SJCRH30 (cell line): ENCODE measurements around the gene LDHD. TPM values are rescaled to one million over a fixed set of nuclear protein-coding genes. Genes with fewer than 3 reads are reported as not detected.
A peak's percentile ranks its signal among the peaks of the same experiment; 100 is the strongest.
"Not testable (repeated sequence)": the region's sequence is repeated elsewhere in the genome, so short reads cannot be mapped to it uniquely, and the experiment has no call there.

ENCODE experiments used
- DNase-seq, 2 experiments: peaks; one replicate each; pipeline ENCODE4 v3.0.0-alpha.2; 2015 to 2020
- H3K27ac ChIP-seq: fragments of 250-450 bp; sonication (Bioruptor Pico); 2 replicates; pipeline ENCODE4 v1.5.1; 2020; ENCODE audit warnings: mild to moderate bottlenecking, moderate library complexity
- H3K27me3 ChIP-seq: fragments of 250-450 bp; sonication (Bioruptor Pico); 2 replicates; pipeline ENCODE4 v1.5.1; 2020; ENCODE audit warnings: mild to moderate bottlenecking, moderate library complexity
- H3K36me3 ChIP-seq: fragments of 250-450 bp; sonication (Bioruptor Pico); 2 replicates; pipeline ENCODE4 v1.5.1; 2020; ENCODE audit warnings: mild to moderate bottlenecking, moderate library complexity
- H3K4me1 ChIP-seq: fragments of 250-450 bp; sonication (Bioruptor Pico); 2 replicates; pipeline ENCODE4 v1.5.1; 2020; ENCODE audit warnings: mild to moderate bottlenecking, moderate library complexity
- H3K4me3 ChIP-seq: fragments of 250-450 bp; sonication (Bioruptor Pico); 2 replicates; pipeline ENCODE4 v1.5.1; 2020; ENCODE audit warnings: mild to moderate bottlenecking, moderate library complexity
- H3K9me3 ChIP-seq: fragments of 250-450 bp; sonication (Bioruptor Pico); replicated peaks from 2 replicates; pipeline ENCODE4 v1.5.1; 2020; ENCODE audit warnings: mild to moderate bottlenecking, moderate library complexity
- total RNA-seq: library from RNA; depleted of rRNA; stranded (reverse); fragments of >200 nt; shearing (Covaris generic); gene quantifications from 2 replicates; pipeline ENCODE4 v1.2.3, GENCODE V29; 2014; rRNA removed

Gene LDHD
- 0.08 TPM in 1 of 2 replicates, not detected in the other for total RNA-seq

- Histone ChIP-seq H3K27me3 (no peaks in the 10 kb centered on the region), H3K9me3 (no peaks in the 10 kb centered on the region), H3K4me3 (no peak within 1 kb of the TSS), H3K36me3 (no peaks in the 10 kb centered on the region), H3K27ac (no peak within 1 kb of the TSS), H3K4me1 (no peaks in the 10 kb centered on the region)
- DNase-seq: peak; percentile 31 to 50
Measured at GRCh38 chr16:75116081-75116910, at the start of gene LDHD. TSS of gene LDHD (minus strand) at chr16:75116780. CDS start at chr16:75116720, 60 bp downstream.

GRCh38 chr16:75160386-75160785 is 43.8 kb upstream of the LDHD start:
- peaks cover 6% of the 10 kb centered on the region for H3K36me3 ChIP-seq
- no peak overlapping the region for H3K27ac ChIP-seq
- H3K27me3 ChIP-seq: no peaks in the 10 kb centered on the region
- H3K9me3 ChIP-seq: no peaks in the 10 kb centered on the region
- DNase-seq: no peak
- H3K4me1 ChIP-seq: no peaks in the 10 kb centered on the region
- H3K4me3 ChIP-seq: no peak overlapping the region

- no peak for DNase-seq
- Histone ChIP-seq H3K4me1 (no peaks in the 10 kb centered on the region), H3K9me3 (no peaks in the 10 kb centered on the region), H3K4me3 (no peak overlapping the region), H3K27me3 (no peaks in the 10 kb centered on the region), H3K36me3 (peaks cover 5% of the 10 kb centered on the region; the same call in 1 of the 2 replicates), H3K27ac (no peak overlapping the region)
Measured at GRCh38 chr16:75152635-75153034, 36.1 kb upstream of the LDHD start.

- no peak overlapping the region for H3K4me3 ChIP-seq
- no peak overlapping the region for H3K27ac ChIP-seq
- peaks cover 5% of the 10 kb centered on the region; the same call in 1 of the 2 replicates for H3K36me3 ChIP-seq
- no peaks in the 10 kb centered on the region for H3K4me1 ChIP-seq
- no peaks in the 10 kb centered on the region for H3K9me3 ChIP-seq
- H3K27me3 ChIP-seq: no peaks in the 10 kb centered on the region
- no peak for DNase-seq
Measured at GRCh38 chr16:75151798-75152197, 35.2 kb upstream of the LDHD start.

- Histone ChIP-seq H3K27me3 (no peaks in the 10 kb centered on the region), H3K36me3 (no peaks in the 10 kb centered on the region), H3K4me3 (peak within 1 kb of the TSS; percentile 98), H3K4me1 (no peaks in the 10 kb centered on the region), H3K9me3 (no peaks in the 10 kb centered on the region), H3K27ac (peak within 1 kb of the TSS; percentile 81)
- DNase-seq: peak; percentile 91 to 94
Measured at GRCh38 chr16:75148311-75149195, 32.0 kb upstream of the LDHD start, which contains the start of gene ZFP1. TSS of gene ZFP1 (plus strand) at chr16:75148524. CDS start at chr16:75152952, 4,428 bp downstream.

GRCh38 chr16:75147968-75148310 is 31.4 kb upstream of the LDHD start:
- Histone ChIP-seq H3K4me3 (peak overlapping the region; percentile 98), H3K36me3 (no peaks in the 10 kb centered on the region), H3K9me3 (no peaks in the 10 kb centered on the region), H3K4me1 (no peaks in the 10 kb centered on the region), H3K27ac (no peak overlapping the region), H3K27me3 (no peaks in the 10 kb centered on the region)
- no peak for DNase-seq

GRCh38 chr16:75143941-75144340 is 27.4 kb upstream of the LDHD start:
- Histone ChIP-seq H3K4me1 (no peaks in the 10 kb centered on the region), H3K9me3 (no peaks in the 10 kb centered on the region), H3K27ac (no peak overlapping the region), H3K27me3 (no peaks in the 10 kb centered on the region), H3K4me3 (no peak overlapping the region), H3K36me3 (no peaks in the 10 kb centered on the region)
- no peak for DNase-seq

- Histone ChIP-seq H3K27ac (no peak overlapping the region), H3K4me1 (no peaks in the 10 kb centered on the region), H3K4me3 (no peak overlapping the region), H3K36me3 (no peaks in the 10 kb centered on the region), H3K9me3 (no peaks in the 10 kb centered on the region), H3K27me3 (no peaks in the 10 kb centered on the region)
- DNase-seq: no peak
Measured at GRCh38 chr16:75139498-75139897, 22.9 kb upstream of the LDHD start.

GRCh38 chr16:75138636-75139035 is 22.1 kb upstream of the LDHD start:
- Histone ChIP-seq H3K27ac (no peak overlapping the region), H3K36me3 (no peaks in the 10 kb centered on the region), H3K27me3 (no peaks in the 10 kb centered on the region), H3K4me3 (no peak overlapping the region), H3K4me1 (no peaks in the 10 kb centered on the region), H3K9me3 (no peaks in the 10 kb centered on the region)
- peak; percentile 47 to 66 for DNase-seq

GRCh38 chr16:75138233-75138632 is 21.7 kb upstream of the LDHD start:
- H3K36me3 ChIP-seq: no peaks in the 10 kb centered on the region
- H3K4me3 ChIP-seq: no peak overlapping the region
- H3K9me3 ChIP-seq: no peaks in the 10 kb centered on the region
- no peak for DNase-seq
- no peaks in the 10 kb centered on the region for H3K27me3 ChIP-seq
- H3K27ac ChIP-seq: no peak overlapping the region
- H3K4me1 ChIP-seq: no peaks in the 10 kb centered on the region

- Histone ChIP-seq H3K27ac (no peak overlapping the region), H3K4me1 (no peaks in the 10 kb centered on the region), H3K9me3 (no peaks in the 10 kb centered on the region), H3K27me3 (no peaks in the 10 kb centered on the region), H3K36me3 (no peaks in the 10 kb centered on the region), H3K4me3 (no peak overlapping the region)
- DNase-seq: no peak
Measured at GRCh38 chr16:75131081-75131480, 14.5 kb upstream of the LDHD start.

- Histone ChIP-seq H3K27ac (no peak overlapping the region), H3K4me3 (no peak overlapping the region), H3K27me3 (no peaks in the 10 kb centered on the region), H3K9me3 (no peaks in the 10 kb centered on the region), H3K36me3 (no peaks in the 10 kb centered on the region), H3K4me1 (no peaks in the 10 kb centered on the region)
- no peak for DNase-seq
Measured at GRCh38 chr16:75130150-75130771, 13.7 kb upstream of the LDHD start.

GRCh38 chr16:75129421-75130149 is 13.0 kb upstream of the LDHD start:
- H3K36me3 ChIP-seq: not testable (repeated sequence)

GRCh38 chr16:75127713-75128415 is 11.3 kb upstream of the LDHD start:
- Histone ChIP-seq H3K36me3 (no peaks in the 10 kb centered on the region), H3K4me3 (no peak overlapping the region), H3K27ac (no peak overlapping the region), H3K9me3 (no peaks in the 10 kb centered on the region), H3K4me1 (no peaks in the 10 kb centered on the region), H3K27me3 (no peaks in the 10 kb centered on the region)
- DNase-seq: no peak

More at GRCh38 chr16:75129421-75130149, 13.0 kb upstream of the LDHD start:
- not testable (repeated sequence) for H3K4me1 ChIP-seq, H3K27ac ChIP-seq, H3K9me3 ChIP-seq, DNase-seq, H3K27me3 ChIP-seq, H3K4me3 ChIP-seq
